Mesenchymal stem cell (in vitro differentiated cells and primary cell): ENCODE measurements around the gene HDGFL2.

Experiments used
- DNase-seq: peaks from one replicate; pipeline ENCODE4 v3.0.0-alpha.2; 2013
- H2AFZ ChIP-seq: one replicate; pipeline ENCODE4 v1.6.1; 2013; ENCODE audit warnings: low read depth, mild to moderate bottlenecking, control low read depth, inconsistent platforms, low read length, moderate library complexity
- H2AK5ac ChIP-seq: 2 replicates; pipeline ENCODE4 v1.6.1; 2013; ENCODE audit warnings: low read length, moderate library complexity, mild to moderate bottlenecking, inconsistent platforms; ENCODE audit not compliant: severe bottlenecking
- H2BK120ac ChIP-seq: one replicate; pipeline ENCODE4 v1.6.1; 2013; ENCODE audit warnings: low read depth, mild to moderate bottlenecking, inconsistent platforms, low read length, moderate library complexity
- H2BK12ac ChIP-seq, 2 experiments: one replicate each; pipeline ENCODE4 v1.6.1; 2013; ENCODE audit warnings: inconsistent platforms in 2 of 2, low read length in 2 of 2, mild to moderate bottlenecking in 2 of 2, moderate library complexity in 2 of 2, control low read depth in 1 of 2
- H2BK15ac ChIP-seq: one replicate; pipeline ENCODE4 v1.6.1; 2013; ENCODE audit warnings: mild to moderate bottlenecking, low read depth, inconsistent platforms; ENCODE audit not compliant: poor library complexity, severe bottlenecking
- H2BK5ac ChIP-seq: 2 replicates; pipeline ENCODE4 v1.6.1; 2013; ENCODE audit warnings: low read depth, mild to moderate bottlenecking, low read length, control low read depth, inconsistent platforms; ENCODE audit not compliant: poor library complexity, severe bottlenecking
- H3K14ac ChIP-seq, 2 experiments: one replicate each; pipeline ENCODE4 v1.6.1; 2013; ENCODE audit warnings: inconsistent platforms in 2 of 2, low read length in 2 of 2, control low read depth in 1 of 2, mild to moderate bottlenecking in 1 of 2, moderate library complexity in 1 of 2
- H3K18ac ChIP-seq, 2 experiments: one replicate each; pipeline ENCODE4 v1.6.1; 2013; ENCODE audit warnings: inconsistent platforms in 2 of 2, low read length in 2 of 2, control low read depth in 1 of 2, low read depth in 1 of 2, mild to moderate bottlenecking in 1 of 2
- H3K23ac ChIP-seq, 2 experiments: one replicate each; pipeline ENCODE4 v1.6.1; 2013; ENCODE audit warnings: inconsistent platforms in 2 of 2, low read length in 2 of 2, mild to moderate bottlenecking in 2 of 2, moderate library complexity in 2 of 2, control low read depth in 1 of 2
- H3K27ac ChIP-seq: 2 replicates; pipeline ENCODE4 v1.5.1; 2013; ENCODE audit warnings: mild to moderate bottlenecking, moderate library complexity, low read length, control low read depth, inconsistent platforms; ENCODE audit not compliant: poor library complexity, severe bottlenecking
- H3K27me3 ChIP-seq, 2 experiments: 2 replicates each; pipeline versions ENCODE4 v1.6.1 to v1.7.0; 2013; ENCODE audit warnings: low read length in 2 of 2, mild to moderate bottlenecking in 2 of 2, moderate library complexity in 2 of 2, control low read depth in 1 of 2, inconsistent platforms in 1 of 2; ENCODE audit not compliant: control insufficient read depth in 1 of 2, insufficient read depth in 1 of 2
- H3K36me3 ChIP-seq, 2 experiments: 2 replicates each; pipeline versions ENCODE4 v1.6.1 to v1.7.0; 2013; ENCODE audit warnings: low read length in 2 of 2, control low read depth in 1 of 2, inconsistent platforms in 1 of 2, low read depth in 1 of 2, mild to moderate bottlenecking in 1 of 2; ENCODE audit not compliant: insufficient read depth in 2 of 2, control insufficient read depth in 1 of 2
- H3K4ac ChIP-seq, 2 experiments: one replicate each; pipeline ENCODE4 v1.6.1; 2013; ENCODE audit warnings: inconsistent platforms in 2 of 2, low read length in 2 of 2, mild to moderate bottlenecking in 2 of 2, moderate library complexity in 2 of 2, control low read depth in 1 of 2, low read depth in 1 of 2
- H3K4me1 ChIP-seq: 2 replicates; pipeline ENCODE4 v1.6.1; 2013; ENCODE audit warnings: low read depth, low read length, control low read depth; ENCODE audit not compliant: control insufficient read depth, insufficient read depth
- H3K4me2 ChIP-seq: 2 replicates; pipeline ENCODE4 v1.6.1; 2013; ENCODE audit warnings: low read length, mild to moderate bottlenecking, inconsistent platforms; ENCODE audit not compliant: poor library complexity, severe bottlenecking
- H3K4me3 ChIP-seq, 2 experiments: 2 replicates each; pipeline versions ENCODE4 v1.5.1 to v1.7.0; 2013; ENCODE audit warnings: low read length in 2 of 2, mild to moderate bottlenecking in 2 of 2, control low read depth in 1 of 2, low read depth in 1 of 2; ENCODE audit not compliant: insufficient read depth in 1 of 2
- H3K79me1 ChIP-seq: replicated peaks from 2 replicates; pipeline ENCODE4 v1.6.1; 2013; ENCODE audit warnings: mild to moderate bottlenecking, control low read depth, low read length, inconsistent platforms; ENCODE audit not compliant: poor library complexity, severe bottlenecking
- H3K9ac ChIP-seq: 2 replicates; pipeline ENCODE4 v1.7.0; 2013; ENCODE audit warnings: mild to moderate bottlenecking, low read length, moderate library complexity
- H3K9me3 ChIP-seq: 2 replicates; pipeline ENCODE4 v1.7.0; 2013; ENCODE audit warnings: mild to moderate bottlenecking, low read length; ENCODE audit not compliant: control insufficient read depth
- H4K8ac ChIP-seq: one replicate; pipeline ENCODE4 v1.6.1; 2013; ENCODE audit warnings: inconsistent platforms, mild to moderate bottlenecking, low read length, moderate library complexity
- H4K91ac ChIP-seq: one replicate; pipeline ENCODE4 v1.6.1; 2013; ENCODE audit warnings: mild to moderate bottlenecking, low read length, inconsistent platforms
- WGBS: methylation state at CpG from one replicate; pipeline ENCODE4 v1.1.7; 2013; ENCODE audit warnings: mixed read lengths; 5-methylcytosine and 5-hydroxymethylcytosine counted together

Gene HDGFL2

GRCh38 chr19:4453232-4454179, 18.6 kb upstream of the HDGFL2 start:
- H3K9me3 ChIP-seq = no peaks in the 10 kb centered on the region
- H2BK12ac ChIP-seq = peak overlapping the region in 1 of 2 experiments; percentile 16
- H2AK5ac ChIP-seq = no peak overlapping the region
- no peak for DNase-seq
- H3K27ac ChIP-seq = no peak overlapping the region
- H3K14ac ChIP-seq = no peak overlapping the region
- no peak overlapping the region for H3K23ac ChIP-seq
- 89% methylated on average over 34 of the region's 34 CpGs for WGBS
- no peak overlapping the region for H4K8ac ChIP-seq
- H3K4me1 ChIP-seq = peaks cover 38% of the 10 kb centered on the region
- no peak overlapping the region for H3K4me2 ChIP-seq
- no peak overlapping the region for H3K18ac ChIP-seq
- no peaks in the 10 kb centered on the region for H3K27me3 ChIP-seq
- peak overlapping the region; percentile 6 to 99 for H3K4me3 ChIP-seq
- peaks cover 53 to 60% of the 10 kb centered on the region in 2 experiments for H3K36me3 ChIP-seq
- no peak overlapping the region for H3K4ac ChIP-seq
- H2BK120ac ChIP-seq = no peak overlapping the region
- peaks cover 42% of the 10 kb centered on the region for H3K79me1 ChIP-seq
- peak overlapping the region; percentile 100 for H3K9ac ChIP-seq
- no peak overlapping the region for H4K91ac ChIP-seq
- H2BK5ac ChIP-seq = no peak overlapping the region
- no peak overlapping the region for H2AFZ ChIP-seq
- no peak overlapping the region for H2BK15ac ChIP-seq

DNA sequence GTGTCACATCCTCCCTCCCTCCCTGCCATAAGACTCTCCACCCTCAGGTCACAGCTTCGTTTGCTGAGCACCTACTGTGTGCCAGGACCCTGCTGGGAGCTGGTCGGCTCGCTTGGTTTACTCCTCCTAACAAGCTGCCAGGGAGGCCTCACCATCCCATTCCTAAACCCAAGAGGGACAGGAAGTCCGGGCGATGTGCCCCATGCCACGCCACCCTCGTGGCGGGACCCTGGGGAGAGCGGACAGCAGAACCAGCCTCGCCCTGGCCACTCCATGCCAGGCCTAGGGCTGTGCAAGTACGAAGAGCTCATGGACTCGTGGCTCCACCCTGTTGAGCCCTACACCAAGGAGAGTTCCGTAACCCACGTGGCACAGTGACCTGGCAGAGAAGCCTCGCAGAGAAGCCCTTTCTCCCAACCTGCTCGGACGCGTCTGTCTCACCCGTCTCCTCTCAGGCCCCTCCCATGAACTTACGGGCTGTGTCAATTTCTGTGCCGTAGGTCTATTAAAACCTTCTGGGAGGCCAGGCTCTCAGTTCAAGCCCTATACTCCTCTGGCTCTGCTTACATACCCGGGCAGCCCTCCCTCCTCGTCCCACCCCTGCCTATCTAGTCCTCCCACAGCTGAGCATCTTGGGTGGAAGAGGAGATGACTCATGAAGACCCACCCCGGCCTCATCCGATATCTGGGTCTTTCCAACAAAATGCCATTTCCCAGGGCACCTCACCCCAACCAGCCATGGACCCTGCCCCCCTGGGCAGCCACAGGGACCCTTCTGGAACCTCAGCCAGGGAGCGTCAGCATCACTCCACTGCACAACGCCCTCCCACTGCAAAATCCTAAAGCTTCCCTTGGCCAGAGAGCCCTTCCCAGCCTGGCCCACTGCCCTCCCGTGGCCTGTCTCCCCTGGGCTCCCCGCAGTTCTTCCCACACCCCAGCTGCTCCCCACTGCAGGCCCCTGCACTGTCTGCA, 17.1 kb upstream of the HDGFL2 start:
- H2BK120ac ChIP-seq = no peak overlapping the region
- H2BK12ac ChIP-seq = peak overlapping the region; percentile 11 to 73
- H3K9me3 ChIP-seq = no peaks in the 10 kb centered on the region
- no peaks in the 10 kb centered on the region for H3K27me3 ChIP-seq
- WGBS = 80% methylated on average over 27 of the region's 29 CpGs
- peak; percentile 37 for DNase-seq
- H3K4me1 ChIP-seq = peaks cover 38% of the 10 kb centered on the region
- H3K36me3 ChIP-seq = peaks cover 40 to 45% of the 10 kb centered on the region in 2 experiments
- H2AK5ac ChIP-seq = peak overlapping the region; percentile 58
- H3K4ac ChIP-seq = peak overlapping the region; percentile 37 to 65
- H2BK15ac ChIP-seq = peak overlapping the region; percentile 65
- peak overlapping the region; percentile 66 for H2BK5ac ChIP-seq
- peaks cover 30% of the 10 kb centered on the region for H3K79me1 ChIP-seq
- peak overlapping the region; percentile 83 for H4K91ac ChIP-seq
- no peak overlapping the region for H2AFZ ChIP-seq
- peak overlapping the region; percentile 20 for H4K8ac ChIP-seq
- H3K18ac ChIP-seq = peak overlapping the region in 1 of 2 experiments; percentile 71
- peak overlapping the region; percentile 100 for H3K9ac ChIP-seq
- peak overlapping the region in 1 of 2 experiments; percentile 56 for H3K23ac ChIP-seq
- peak overlapping the region; percentile 34 to 99 for H3K4me3 ChIP-seq
- H3K14ac ChIP-seq = peak overlapping the region in 1 of 2 experiments; percentile 58
- H3K27ac ChIP-seq = peak overlapping the region; percentile 91
- H3K4me2 ChIP-seq = peak overlapping the region; percentile 94

DNA sequence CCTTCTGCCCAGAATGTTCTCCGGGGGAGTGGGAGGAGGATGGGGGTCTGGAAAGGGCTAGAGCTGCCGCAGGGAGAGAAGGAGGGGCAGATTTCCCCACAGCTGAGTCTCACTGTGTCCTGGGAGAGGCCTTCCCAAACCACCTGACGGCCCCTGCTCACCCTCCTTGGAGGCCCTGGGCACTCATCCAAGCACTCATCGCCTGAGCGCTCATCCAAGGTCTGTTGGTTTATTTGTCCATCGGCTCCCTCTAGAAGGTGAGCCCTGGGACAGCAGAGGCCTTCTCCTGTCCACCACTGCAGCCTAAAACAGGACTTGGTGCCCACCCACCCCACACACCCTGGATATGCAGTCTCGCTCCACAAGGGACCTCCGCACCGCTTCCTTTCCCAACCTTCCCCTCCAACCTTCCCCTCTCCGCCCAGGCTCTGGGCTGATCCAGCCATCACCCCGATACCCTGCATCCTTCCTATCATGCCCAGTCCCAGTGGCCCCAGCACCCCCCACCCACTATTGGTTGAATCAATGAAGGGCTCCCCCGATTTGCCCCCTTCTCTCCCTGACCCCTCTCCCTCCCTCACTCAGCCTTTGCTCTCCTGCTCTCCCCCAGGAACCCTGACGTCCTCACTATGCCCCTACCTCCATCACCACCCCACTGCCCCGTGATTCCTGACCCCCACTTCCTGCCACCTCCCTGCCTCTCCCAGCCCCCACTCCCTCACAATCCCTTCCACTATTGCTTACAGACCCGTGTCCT, 16.2 kb upstream of the HDGFL2 start:
- H3K79me1 ChIP-seq = peaks cover 30% of the 10 kb centered on the region
- H3K4ac ChIP-seq = peak overlapping the region; percentile 95 to 96
- peak overlapping the region; percentile 98 for H4K91ac ChIP-seq
- peak overlapping the region in 1 of 2 experiments; percentile 96 for H3K14ac ChIP-seq
- H3K4me3 ChIP-seq = peak overlapping the region; percentile 71 to 99
- 75% methylated on average over 15 of the region's 15 CpGs for WGBS
- peaks cover 31 to 40% of the 10 kb centered on the region in 2 experiments for H3K36me3 ChIP-seq
- peak; percentile 63 for DNase-seq
- H3K27ac ChIP-seq = peak overlapping the region; percentile 91
- peak overlapping the region; percentile 80 for H2BK120ac ChIP-seq
- peak overlapping the region; percentile 58 for H2AK5ac ChIP-seq
- H3K4me2 ChIP-seq = peak overlapping the region; percentile 94
- H3K9ac ChIP-seq = peak overlapping the region; percentile 100
- peaks cover 38% of the 10 kb centered on the region for H3K4me1 ChIP-seq
- peak overlapping the region; percentile 68 to 95 for H3K18ac ChIP-seq
- H4K8ac ChIP-seq = peak overlapping the region; percentile 47
- peak overlapping the region; percentile 46 to 69 for H2BK12ac ChIP-seq
- H2AFZ ChIP-seq = no peak overlapping the region
- H3K23ac ChIP-seq = peak overlapping the region in 1 of 2 experiments; percentile 65
- peak overlapping the region; percentile 65 for H2BK15ac ChIP-seq
- H3K27me3 ChIP-seq = no peaks in the 10 kb centered on the region
- no peaks in the 10 kb centered on the region for H3K9me3 ChIP-seq
- H2BK5ac ChIP-seq = peak overlapping the region; percentile 66
